ENCODE data around the gene SLCO2B1.
A peak's percentile ranks its signal among the peaks of the same experiment; 100 is the strongest.

SLCO2B1 gene

DNA sequence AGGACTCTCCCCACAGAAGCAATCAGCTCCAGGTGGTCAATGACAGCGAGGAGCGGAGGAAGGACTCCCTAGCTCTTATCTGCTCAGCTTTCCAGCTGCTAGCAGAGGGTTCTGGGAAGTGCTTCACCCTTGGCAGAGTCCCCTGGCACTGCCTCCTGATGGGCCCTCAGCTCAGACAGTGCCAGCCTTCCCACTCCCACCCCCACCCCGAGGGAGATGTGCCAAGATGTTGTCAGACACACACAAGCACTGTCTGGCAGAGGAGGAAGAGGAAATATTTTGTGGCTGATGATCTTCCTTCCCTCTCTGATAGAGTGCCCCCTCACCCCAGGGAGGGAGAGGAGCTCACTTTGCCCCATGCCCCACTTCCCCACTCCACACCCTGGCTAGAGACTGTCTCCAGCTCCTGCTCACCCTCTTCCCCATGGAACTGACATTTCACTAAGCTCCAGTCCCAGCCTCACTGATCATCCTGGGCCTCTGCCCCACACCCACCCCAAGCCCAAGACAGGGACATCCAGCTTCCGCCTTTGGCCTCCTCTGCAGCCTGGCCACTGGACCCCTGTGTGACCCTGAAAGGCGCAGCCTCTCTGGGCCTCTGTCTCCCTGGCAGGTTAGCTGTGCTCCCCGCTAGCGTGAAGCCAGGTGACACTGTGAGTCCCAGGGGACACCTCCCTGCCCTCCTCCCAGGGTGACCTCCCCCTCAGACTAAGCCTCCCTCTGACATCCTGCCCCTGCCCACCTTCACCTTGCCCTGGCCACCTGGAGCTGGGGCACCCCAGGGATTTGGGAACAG, 44.5 kb downstream of the SLCO2B1 start:
- DNase-seq = peak; percentile 86

DNA sequence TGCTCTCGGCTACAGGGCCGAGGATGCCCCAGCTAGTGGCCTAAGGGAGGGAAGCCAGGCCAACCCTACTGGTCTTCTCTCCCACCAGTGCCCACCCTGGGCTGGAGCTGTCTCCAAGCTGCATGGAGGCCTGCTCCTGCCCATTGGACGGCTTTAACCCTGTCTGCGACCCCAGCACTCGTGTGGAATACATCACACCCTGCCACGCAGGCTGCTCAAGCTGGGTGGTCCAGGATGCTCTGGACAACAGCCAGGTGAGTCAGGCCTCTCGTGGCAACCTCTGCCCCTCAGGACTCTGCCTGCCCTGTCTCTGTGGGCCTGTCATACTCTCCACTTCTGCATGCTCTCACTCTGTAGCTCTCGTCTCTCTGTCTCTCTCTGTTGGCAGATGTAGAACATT, 45.5 kb downstream of the SLCO2B1 start:
- peak; percentile 34 for DNase-seq

DNA sequence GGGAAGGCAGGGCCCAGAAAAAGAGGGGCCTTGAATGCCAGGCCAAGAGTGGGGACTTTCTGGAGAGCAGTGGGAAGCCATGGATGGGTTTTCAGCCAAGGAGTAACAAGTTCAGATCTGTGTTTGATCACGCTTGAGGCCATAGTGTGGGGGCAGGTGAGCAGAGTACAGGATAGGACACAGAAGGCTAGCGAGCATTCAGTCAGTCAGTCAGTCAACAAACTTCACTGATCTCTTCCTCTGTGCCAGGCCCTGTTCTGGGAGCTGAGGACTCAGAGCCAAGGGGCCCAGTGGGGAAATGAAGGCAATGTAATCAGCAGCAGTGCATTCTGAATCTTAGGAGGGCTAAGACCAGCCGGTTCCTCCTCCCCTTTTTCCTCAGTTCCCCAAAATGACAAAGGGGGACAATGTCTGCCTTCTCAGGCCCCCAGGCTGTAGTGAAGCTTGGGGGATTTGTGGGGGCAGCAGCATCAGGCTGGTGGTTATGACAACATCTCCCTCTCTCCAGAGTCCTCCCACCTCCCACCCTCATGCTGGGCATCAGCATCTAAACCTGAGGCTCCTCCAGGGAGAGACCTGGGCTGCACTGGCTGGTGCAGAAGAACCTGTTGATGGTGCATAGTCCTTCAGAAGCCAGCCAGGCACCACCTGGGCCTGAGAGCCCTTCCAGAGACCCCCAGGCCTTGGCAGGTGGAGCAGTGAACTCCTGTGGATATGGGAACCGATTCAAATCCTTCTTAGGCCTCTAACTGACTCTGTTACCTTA, 46.8 kb downstream of the SLCO2B1 start:
- no peak for DNase-seq

DNA sequence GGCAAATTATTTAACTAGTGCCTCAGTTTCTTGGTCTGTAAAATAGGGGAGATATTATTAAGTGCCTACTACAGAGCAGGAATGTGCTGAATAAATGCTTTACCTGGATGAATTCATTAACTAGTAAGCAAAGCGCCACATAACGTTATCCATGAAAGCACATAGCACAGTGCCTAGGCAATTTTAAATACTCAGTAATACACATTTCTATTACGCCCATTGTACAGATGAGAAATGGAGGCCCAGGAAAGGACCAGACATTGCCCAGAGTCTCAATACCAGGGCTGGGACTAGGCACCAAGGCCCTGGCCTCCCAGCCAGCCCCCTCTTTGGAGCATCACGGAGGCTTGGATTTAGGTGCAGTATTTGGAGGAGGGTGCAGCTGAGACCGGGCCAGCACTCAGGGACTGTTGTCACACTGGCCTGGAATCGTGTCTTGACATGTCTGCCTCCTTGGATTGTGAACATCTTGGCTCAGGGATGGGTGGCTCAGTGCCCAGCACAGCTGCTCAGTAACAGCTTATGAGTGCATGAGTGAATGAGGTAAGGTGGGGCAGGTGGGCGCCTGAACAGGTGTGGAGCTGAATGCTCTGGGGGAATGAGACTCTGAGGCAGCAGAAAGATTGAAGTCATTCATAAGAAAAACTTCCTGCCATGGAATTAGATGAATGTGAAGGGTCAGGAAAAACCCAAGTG, 47.5 kb downstream of the SLCO2B1 start:
- DNase-seq = peak; percentile 99

DNA sequence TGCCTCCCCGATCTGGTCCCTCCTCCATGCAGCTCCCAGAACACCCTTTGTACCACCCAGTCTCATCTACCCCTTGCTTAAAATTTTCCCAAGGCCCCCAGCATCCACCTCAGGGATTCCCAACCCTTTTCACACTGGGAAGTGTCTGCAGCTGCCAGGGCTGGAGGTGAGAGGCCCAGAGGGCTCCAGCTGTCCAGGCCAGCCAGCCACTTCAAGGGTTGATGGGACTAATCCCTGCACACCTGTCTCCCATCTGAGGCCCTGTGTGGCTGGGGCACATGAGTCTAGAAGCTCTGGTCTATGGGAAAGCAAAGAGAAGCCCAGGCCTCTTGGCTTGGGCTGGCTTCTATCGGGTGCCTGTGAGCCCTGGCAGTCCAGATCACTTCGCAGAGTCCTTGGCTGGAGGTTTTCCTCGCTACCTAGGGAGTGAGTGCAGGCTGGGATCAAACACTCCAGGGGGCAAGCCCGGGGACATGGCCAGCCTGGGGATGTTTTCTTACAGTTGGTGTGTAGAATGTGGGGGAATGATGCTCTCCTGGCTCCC, 48.6 kb downstream of the SLCO2B1 start:
- peak; percentile 91 for DNase-seq

DNA sequence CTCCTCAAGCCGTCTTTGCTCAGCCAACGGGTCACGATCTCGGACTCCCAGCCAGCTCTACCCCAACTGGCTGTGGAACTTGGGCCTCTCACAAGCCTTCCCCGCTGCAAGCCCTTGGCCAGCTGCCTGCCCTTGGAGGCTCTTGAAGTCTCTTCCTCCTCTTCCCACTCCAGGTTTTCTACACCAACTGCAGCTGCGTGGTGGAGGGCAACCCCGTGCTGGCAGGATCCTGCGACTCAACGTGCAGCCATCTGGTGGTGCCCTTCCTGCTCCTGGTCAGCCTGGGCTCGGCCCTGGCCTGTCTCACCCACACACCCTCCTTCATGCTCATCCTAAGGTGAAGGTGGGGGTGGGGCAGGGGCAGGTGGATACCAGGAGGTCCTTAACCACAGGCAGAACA, 49.1 kb downstream of the SLCO2B1 start:
- DNase-seq = peak; percentile 88

DNA sequence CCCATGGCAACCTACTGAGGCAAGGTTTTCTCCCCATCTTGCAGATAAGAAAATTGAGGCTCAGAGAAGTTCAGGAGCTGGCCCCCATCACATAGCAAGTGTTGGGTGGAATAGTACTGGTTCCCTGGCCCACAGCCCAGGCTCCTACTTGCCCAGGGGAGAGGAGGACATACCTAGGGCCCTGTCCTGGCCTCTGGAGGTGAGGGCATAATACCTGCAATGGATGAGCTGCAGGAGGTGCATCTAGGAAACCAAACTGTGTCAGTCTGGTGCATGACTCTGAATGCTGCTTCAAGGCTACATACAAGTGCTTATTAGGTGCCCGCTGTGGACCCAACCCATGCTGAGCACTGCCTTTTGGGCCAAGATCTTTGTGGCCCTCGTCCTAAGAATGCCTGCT, 49.6 kb downstream of the SLCO2B1 start:
- DNase-seq = no peak

DNA sequence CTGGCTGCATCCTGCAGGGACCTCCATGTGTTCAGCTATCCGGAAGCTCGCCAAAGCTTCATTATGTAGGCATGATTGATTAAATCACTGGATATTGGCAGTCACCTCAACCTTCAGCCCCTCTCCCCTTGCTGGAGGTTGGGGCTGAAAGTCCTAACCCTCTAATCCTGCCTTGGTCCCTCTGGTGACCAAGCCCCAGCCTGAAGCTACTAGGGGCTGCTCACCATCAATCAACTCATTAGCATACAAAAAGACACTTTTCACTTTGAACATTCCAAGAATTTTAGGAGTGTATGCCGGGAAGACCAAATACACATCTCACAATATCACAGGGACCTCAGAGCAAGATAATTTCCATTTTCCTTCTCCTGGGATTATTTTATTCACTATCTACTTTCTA, 50.9 kb downstream of the SLCO2B1 start:
- no peak for DNase-seq

DNA sequence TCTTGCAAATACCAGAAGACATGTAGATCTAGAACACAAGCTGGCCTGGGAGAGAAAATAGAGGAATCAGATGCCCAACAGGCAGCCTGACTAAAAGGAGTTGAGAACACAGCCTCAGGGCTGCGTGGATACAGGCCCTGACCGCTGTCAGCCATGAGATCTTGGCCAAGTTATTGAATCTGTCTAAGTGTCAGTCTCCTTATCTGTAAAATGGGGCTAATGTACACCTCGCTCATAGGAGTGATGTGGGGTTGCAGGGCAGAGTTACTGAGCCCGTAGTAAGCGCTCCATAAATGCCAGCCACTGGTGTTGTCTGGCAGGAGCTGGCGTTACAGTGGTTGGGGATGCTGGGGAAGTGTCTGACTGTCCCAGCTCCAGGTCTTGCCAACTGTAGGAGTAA, 51.3 kb downstream of the SLCO2B1 start:
- no peak for DNase-seq

DNA sequence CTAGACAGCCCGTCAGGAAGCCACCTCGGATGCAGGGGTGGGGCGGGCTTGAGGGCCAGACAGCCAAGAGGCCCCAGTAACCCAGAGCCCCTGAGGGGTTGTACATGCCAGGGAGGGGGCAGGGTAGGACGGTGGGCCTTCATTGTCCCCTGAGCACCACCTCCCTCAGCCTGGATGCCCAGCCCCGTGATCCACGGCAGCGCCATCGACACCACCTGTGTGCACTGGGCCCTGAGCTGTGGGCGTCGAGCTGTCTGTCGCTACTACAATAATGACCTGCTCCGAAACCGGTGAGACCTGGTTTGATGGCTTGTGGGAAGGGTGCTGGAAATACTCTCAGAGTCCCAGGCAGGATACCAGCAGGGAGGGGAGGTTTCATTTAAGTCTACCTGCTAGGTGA, 52.2 kb downstream of the SLCO2B1 start:
- no peak for DNase-seq

DNA sequence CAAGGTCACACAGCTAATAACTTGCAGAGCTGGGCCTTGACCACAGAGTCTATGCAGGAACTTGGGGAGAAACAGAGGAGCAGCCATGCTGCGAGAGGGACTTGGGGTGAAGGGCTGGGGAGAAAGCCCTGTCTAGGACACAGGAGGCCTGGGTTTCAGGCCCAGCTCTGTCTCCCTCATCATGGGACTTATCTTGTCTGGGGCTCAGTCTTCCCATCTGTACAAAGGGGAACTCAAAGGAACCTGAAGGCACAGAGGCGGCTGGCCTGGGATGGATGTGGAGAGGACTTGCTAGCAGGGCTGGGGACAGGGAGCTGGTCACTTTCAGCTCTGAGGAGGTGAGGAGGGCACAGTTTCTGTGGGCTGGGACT, 52.7 kb downstream of the SLCO2B1 start:
- DNase-seq = no peak

DNA sequence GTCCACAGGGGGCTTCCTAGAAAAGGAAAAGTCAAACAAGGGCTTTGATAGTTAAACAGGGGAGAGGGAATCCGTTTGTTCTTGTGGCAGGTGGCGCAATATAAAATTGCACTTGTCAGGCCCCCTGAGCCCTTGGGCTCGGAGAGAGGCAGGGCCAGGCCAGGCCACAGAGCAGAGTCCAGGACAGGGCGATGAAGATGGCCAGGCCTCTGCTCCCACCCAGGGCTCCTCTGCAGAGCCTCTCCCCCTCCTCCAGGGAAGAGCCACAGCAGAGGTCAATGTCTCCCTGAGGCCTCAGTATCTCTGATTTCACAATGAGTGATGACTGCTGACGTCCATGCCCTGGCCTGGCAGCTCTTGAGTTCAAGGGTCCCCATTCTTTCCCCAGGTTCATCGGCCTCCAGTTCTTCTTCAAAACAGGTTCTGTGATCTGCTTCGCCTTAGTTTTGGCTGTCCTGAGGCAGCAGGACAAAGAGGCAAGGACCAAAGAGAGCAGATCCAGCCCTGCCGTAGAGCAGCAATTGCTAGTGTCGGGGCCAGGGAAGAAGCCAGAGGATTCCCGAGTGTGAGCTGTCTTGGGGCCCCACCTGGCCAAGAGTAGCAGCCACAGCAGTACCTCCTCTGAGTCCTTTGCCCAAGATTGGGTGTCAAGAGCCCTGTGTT, 53.2 kb downstream of the SLCO2B1 start:
- DNase-seq = no peak

DNA sequence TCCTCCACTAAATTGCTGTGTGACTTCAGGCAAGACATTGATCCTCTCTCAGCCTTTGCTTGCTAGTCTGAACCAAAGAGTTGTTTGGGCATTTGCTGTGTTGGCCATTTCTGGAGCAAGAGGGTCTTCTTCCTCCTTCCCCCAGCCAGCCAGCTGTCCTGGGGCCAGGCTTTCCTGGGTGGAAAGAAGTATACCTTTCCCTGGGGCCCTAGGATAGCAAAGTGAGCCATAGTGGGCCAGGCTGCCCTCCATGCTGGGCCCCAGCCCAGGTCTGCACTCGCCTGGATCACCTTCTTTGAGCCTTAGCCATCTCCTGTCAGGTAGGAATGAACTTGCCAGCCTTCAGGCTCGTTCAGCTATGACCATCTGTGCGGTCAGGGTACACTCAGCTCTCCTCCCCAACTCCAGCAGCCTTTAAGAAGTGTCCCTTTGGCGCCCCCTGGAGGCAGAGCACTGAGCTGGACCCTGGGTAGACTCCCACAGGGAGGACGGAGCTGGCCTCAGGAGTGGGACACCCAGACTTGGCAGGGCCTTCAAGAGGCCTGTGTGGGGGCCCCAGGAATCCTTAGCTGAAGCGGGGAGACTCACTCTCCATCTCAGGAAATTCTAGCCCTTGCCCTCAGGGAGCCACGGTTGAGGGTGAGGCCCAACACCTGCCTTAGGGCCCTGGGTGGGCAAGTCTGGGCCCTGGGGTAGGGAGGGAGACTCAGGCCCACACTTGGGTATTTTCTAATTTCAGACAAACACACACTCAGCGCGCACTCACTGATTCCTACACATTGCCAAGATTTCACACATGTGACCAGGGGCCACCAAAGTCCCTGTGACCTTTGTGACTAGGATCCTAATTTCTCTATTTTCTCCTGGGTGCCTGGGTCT, 54.0 kb downstream of the SLCO2B1 start:
- DNase-seq = peak; percentile 92

DNA sequence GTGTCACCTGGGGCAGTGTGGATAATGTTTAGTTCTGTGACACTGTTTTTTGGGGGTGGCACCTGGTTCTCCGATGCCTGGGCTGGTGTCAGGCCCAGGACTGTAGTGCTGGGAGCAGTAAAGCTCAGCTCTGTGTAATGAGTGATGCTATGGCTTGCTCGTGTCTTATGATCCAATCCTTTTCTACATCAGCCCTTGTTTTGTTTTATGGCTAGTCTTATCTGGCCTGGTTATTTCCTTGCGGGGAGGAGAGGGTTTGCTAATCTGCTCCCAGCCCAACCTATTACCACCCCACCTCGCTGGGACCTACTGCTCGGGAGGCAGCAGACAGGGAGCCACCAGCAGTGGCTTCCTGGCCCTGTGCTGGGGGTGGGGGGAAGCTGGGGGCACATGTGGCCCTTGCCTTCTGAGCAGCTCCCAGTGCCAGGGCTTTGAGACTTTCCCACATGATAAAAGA, 54.7 kb downstream of the SLCO2B1 start:
- no peak for DNase-seq

DNA sequence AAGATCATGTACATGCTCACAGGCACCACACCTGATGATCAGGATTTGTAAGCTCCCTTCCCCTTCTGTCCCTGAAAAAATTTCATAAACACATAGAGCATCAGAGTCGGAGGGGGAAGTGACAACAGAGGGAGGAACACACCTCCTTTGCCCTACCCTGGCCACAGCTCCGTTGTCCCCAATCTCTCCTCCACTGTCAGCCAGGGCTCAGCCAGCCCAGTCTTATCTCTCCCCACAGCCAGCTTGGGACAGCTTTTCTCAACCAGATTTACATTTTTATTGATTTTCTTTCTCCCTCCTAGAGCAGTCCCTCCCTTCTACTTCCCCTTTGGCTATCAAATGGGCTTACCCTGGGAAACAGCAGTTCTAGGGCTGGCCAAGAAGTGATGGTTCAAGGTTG, 57.5 kb downstream of the SLCO2B1 start:
- no peak for DNase-seq

DNA sequence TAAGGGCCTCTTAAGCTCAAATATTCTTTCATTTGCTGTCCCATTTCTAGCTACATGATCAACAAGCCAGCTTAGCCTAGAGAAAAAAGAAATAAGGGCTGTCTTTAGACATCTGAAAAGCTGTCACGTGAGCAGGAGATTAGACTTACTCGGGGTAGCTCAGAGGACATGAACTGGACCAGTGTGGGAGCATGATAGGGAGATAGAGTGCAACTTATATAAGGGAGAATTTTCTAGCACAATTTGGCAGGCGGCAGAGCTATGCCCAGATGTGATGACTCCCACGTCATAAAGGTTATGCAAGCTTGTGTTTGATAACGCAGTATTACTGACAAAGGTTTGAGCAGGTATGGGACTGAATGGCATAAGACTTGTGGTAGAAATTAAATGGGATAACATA, 61.5 kb downstream of the SLCO2B1 start:
- no peak for DNase-seq

DNA sequence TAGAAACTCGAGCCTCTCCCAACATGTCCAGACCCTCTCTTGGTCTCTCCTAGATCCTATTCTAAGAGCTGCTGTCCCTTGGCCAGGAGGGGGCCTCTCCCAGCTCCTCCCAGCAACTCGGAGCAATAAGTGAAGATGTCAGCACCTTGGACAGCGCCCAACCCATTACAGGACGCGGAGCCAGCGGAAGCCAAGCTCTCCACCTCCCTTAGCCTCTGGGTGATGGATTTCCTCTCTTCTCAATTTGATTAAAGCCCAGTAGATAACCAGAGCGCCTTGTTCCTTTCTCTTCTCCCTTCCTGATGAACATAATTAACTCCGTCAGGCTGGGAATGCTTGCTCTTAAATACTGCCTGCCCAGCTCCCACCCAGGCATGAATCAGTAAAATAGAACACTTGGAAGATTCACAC, 63.5 kb downstream of the SLCO2B1 start:
- DNase-seq = peak; percentile 65

DNA sequence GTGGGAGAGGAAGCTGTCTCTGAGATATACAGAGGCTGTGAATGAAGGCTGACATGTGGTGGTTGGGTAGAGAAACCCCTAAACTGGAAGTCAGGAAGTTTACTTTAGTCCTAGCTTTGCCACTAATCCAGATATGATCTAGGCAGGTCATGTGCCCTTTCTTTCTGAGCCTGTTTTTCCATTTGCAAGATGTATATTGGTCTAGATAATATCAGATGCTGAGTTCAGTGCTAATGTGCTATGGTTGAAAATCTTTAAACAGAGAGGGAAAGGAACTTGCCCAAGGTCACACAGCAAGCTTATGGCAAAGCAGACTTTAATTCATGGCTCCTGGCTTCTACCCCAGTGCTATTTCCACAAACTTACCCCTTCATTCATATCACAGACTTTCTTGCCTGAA, 63.9 kb downstream of the SLCO2B1 start:
- DNase-seq = no peak

DNA sequence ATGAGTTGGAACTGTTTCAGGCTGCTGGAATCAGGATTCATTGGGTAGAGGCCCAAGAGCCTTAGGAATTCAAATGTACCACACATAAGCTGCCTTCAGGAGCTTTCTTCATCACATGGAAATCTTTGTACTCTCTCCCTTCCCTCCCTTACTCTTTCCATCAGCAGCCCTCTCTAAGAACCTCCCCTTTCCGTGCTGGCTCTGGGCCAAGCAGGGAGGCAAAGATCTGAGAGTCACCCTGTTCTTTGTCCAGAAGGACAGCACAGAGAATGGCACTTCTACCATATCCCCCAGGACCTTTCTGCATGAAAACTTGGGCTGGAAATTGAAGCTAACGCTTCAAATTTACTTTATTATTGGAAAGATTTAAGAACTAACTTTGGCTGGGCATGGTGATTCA, 69.0 kb downstream of the SLCO2B1 start:
- DNase-seq = no peak

DNA sequence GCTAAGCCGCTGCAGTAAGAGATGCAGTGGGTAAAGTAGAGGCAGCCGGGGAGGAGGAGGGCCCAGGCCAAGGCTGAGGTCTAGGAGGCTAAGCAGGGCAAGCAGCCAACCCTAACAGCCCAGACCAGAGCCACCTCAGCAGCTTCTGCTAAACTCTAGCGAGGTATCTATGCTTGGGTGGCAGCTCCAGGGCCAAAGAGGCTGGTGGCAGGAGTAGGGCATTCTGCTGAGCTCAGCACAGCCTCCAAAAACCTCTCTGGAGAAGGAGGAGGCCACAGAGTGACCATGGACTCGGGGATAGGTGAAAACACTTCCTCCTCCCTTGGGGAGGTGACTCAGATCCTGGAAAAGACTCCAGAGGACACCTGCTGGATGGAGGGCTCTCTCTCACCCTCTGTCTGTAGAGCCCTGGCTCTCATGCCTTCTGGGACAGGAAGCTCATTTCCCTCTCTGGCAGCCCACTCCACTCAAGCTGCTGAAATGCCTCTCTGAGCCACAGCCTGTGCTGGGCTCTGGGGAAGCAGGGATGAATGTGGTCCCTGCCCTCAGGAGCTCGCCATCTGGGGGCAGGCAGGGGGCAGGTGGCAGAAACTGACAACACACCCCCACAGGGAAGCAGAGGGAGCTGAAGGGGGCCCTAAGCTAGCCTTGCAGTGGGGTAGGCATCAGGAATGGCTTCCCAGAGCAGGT, 73.2 kb downstream of the SLCO2B1 start:
- peak; percentile 30 for DNase-seq

DNA sequence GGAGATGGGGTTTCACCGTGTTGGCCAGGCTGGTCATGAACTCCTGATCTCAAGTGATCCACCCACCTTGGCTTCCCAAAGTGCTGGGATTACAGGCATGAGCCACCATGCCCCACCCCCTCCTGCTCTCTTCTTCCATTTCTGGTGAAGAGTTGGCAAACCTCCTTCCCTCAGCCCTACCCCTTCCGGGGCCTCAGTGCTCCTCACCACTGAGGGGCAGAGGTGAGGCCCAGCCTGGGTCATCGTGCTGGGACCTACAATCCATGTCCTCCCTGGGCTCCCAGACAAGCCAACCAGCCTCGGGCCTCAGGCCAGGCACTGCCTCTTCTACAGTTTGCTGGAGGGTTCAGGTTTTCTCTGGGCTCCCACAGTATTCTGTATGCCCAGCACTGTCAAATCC, 74.9 kb downstream of the SLCO2B1 start:
- no peak for DNase-seq
